Cardiac muscle cell (in vitro differentiated cells and primary cell): ENCODE results near the gene UBLCP1. TPM values are rescaled to one million over a fixed set of nuclear protein-coding genes. Genes with fewer than 3 reads are reported as not detected.

Experiments used
- DNase-seq, 2 donors: peaks; one replicate each; pipeline versions ENCODE4 v3.0.0 to v3.0.0-alpha.2; 2010 to 2017; ENCODE audit warnings: low read depth in 1 of 2, low spot score in 1 of 2
- H3K27ac ChIP-seq: fragments of 200-600 bp; sonication (generic); 2 replicates; pipeline ENCODE4 v1.5.1; 2016
- H3K27me3 ChIP-seq: fragments of 200-600 bp; sonication (generic); 2 replicates; pipeline ENCODE4 v1.6.0; 2016; ENCODE audit warnings: control low read depth
- H3K36me3 ChIP-seq: fragments of 200-600 bp; sonication (generic); 2 replicates; pipeline ENCODE4 v1.5.1; 2016; ENCODE audit warnings: control low read depth
- H3K4me1 ChIP-seq: fragments of 200-600 bp; sonication (generic); 2 replicates; pipeline ENCODE4 v1.8.1; 2017; ENCODE audit warnings: low read depth, mild to moderate bottlenecking, mixed run types
- H3K4me3 ChIP-seq: fragments of 200-600 bp; sonication (generic); 2 replicates; pipeline ENCODE4 v1.5.1; 2016; ENCODE audit warnings: mild to moderate bottlenecking
- H3K9me3 ChIP-seq: fragments of 200-600 bp; sonication (generic); 2 replicates; pipeline ENCODE4 v1.5.1; 2017; ENCODE audit warnings: low read depth, mild to moderate bottlenecking, control low read depth
- polyA plus RNA-seq: library from polyadenylated mRNA; unstranded; fragments of >200 nt; fragmentation: Nextera tagmentation; extraction: Ambion mirVana; gene quantifications from 2 replicates; pipeline ENCODE4 v1.2.1, GENCODE V29; 2016
- total RNA-seq: library from RNA; depleted of rRNA; stranded (reverse); fragments of >200 nt; gene quantifications from 2 replicates; pipeline ENCODE4 v1.2.3, GENCODE V29; 2016
- TF ChIP-seq, protein P1 (sequence below): IDR thresholded peaks from 2 replicates; pipeline ENCODE4 v1.5.1; 2012; ENCODE audit warnings: low read depth, mild to moderate bottlenecking, low read length

UBLCP1 gene
- total RNA-seq, result 10.8 and 12.2 TPM in 2 replicates
- polyA plus RNA-seq, result 30.5 and 31.0 TPM in 2 replicates

DNA sequence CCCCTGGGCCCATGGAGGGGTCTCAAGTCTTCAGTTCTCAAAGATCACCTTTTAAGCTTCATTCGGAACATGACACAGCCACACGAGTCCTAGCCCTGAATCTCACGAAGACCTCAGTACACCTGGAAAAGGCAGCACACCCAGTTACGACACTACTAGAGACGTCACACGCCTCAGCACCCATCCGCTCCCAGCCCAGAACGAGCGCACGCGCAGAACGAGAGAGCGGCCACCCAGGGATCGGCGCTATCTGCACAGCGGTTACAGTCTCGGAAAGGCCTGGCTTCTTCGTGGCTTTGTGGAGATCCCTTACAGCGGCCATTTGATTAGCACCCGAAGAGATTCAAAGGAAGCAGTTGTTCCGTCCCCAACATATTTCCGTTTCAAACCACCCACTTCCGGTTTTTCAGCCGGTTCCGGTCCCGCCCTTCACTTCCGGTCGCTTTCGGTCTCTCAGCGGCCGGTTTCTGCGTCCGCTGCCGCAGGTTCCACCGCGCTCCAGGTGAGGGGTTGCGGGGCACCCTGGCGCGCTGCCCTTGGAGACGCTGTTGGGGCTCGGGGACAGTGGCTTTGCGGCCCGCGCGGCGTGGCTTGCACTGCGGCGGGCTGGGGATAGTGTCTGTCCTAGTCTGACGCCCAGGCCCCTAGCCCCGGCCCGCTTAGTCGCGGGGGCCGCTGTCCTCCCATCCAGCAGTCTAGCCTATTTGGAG is at the start of gene UBLCP1:
UBLCP1 (plus strand) TSS at position 432 of the 710 bp plus-strand sequence. CDS start 5,626 bp downstream, outside the sequence.
- Histone ChIP-seq H3K27me3 (peaks cover 10% of the 10 kb centered on the region), H3K9me3 (no peaks in the 10 kb centered on the region), H3K36me3 (no peaks in the 10 kb centered on the region), H3K4me1 (peaks cover 7% of the 10 kb centered on the region), H3K27ac (peak within 1 kb of the TSS; percentile 87), H3K4me3 (peak within 1 kb of the TSS; percentile 79)
- DNase-seq, result peak; percentile 83 to 86
- TF ChIP-seq, protein P1, sequence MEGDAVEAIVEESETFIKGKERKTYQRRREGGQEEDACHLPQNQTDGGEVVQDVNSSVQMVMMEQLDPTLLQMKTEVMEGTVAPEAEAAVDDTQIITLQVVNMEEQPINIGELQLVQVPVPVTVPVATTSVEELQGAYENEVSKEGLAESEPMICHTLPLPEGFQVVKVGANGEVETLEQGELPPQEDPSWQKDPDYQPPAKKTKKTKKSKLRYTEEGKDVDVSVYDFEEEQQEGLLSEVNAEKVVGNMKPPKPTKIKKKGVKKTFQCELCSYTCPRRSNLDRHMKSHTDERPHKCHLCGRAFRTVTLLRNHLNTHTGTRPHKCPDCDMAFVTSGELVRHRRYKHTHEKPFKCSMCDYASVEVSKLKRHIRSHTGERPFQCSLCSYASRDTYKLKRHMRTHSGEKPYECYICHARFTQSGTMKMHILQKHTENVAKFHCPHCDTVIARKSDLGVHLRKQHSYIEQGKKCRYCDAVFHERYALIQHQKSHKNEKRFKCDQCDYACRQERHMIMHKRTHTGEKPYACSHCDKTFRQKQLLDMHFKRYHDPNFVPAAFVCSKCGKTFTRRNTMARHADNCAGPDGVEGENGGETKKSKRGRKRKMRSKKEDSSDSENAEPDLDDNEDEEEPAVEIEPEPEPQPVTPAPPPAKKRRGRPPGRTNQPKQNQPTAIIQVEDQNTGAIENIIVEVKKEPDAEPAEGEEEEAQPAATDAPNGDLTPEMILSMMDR, result no peak

DNA sequence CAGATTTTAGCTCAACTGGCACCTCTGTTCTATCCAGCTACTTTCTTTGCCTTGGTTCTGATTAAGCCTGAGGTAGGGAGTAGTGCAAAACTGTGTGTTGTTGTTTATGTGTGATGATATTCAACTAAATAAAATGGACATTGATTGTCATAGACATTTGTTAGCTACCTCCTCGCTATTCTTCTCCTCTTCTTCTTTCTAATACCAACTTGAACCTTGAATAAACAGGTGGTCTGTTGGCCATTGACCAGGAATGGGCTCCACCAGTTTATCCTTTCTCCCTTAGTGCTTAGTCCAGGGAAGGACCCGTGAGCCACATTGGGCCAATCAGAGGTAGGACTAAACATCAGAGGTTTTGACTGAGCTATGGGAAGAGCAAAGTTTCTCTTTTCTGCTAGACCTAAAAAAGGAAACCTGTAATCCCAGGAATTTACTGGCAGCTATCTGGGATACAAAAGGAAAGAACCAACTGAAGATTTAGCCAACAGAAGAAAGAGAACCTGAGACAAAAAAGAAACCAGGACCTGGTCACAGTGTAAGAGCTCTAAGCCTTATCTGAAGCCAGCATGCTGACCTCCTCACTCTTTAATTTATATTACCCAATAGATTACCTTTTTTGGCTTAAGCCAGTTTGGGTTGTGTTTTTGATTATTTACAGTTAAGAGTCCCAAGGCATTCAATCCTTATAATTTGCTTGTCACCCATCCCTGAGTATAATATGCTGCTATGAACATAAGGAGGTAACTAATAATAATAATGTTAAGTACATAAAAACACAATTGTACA is 48.4 kb upstream of the UBLCP1 start:
- Histone ChIP-seq H3K4me1 (no peaks in the 10 kb centered on the region), H3K4me3 (no peak overlapping the region), H3K27me3 (no peaks in the 10 kb centered on the region), H3K9me3 (no peaks in the 10 kb centered on the region), H3K27ac (no peak overlapping the region), H3K36me3 (no peaks in the 10 kb centered on the region)
- DNase-seq, result no peak
- TF ChIP-seq, protein P1, result no peak

GRCh38 chr5:159215886-159216285 is 47.2 kb upstream of the UBLCP1 start:
- Histone ChIP-seq H3K4me1 (no peaks in the 10 kb centered on the region), H3K27me3 (no peaks in the 10 kb centered on the region), H3K9me3 (no peaks in the 10 kb centered on the region), H3K4me3 (no peak overlapping the region), H3K36me3 (no peaks in the 10 kb centered on the region), H3K27ac (no peak overlapping the region)
- TF ChIP-seq, protein P1, result no peak
- no peak for DNase-seq

GRCh38 chr5:159216454-159216853 is 46.6 kb upstream of the UBLCP1 start:
- H3K27ac ChIP-seq, result no peak overlapping the region
- H3K36me3 ChIP-seq, result no peaks in the 10 kb centered on the region
- TF ChIP-seq, protein P1, result no peak
- no peak for DNase-seq
- no peaks in the 10 kb centered on the region for H3K27me3 ChIP-seq
- no peaks in the 10 kb centered on the region for H3K4me1 ChIP-seq
- H3K9me3 ChIP-seq, result no peaks in the 10 kb centered on the region
- H3K4me3 ChIP-seq, result no peak overlapping the region

- Histone ChIP-seq H3K4me1 (no peaks in the 10 kb centered on the region), H3K27ac (no peak overlapping the region), H3K9me3 (no peaks in the 10 kb centered on the region), H3K4me3 (no peak overlapping the region), H3K27me3 (no peaks in the 10 kb centered on the region), H3K36me3 (no peaks in the 10 kb centered on the region)
- no peak for DNase-seq
- TF ChIP-seq, protein P1, result no peak
These were observed 45.9 kb upstream of the UBLCP1 start for GRCh38 chr5:159217236-159217635.
